SU-DHL-6 (cell line): ENCODE results near the gene INKA2.

ENCODE experiments used
- CTCF ChIP-seq: fragments of 200-600 bp; sonication (generic); IDR thresholded peaks from one replicate; pipeline ENCODE4 v1.5.1; 2017; ENCODE audit warnings: antibody characterized with exemption, mild to moderate bottlenecking, low read length, moderate library complexity; ENCODE audit not compliant: insufficient read depth, poor library complexity, severe bottlenecking
- EZH2phosphoT487 ChIP-seq: fragments of 200-600 bp; sonication (generic), shearing (Covaris generic); conservative IDR thresholded peaks from 2 replicates; pipeline ENCODE4 v1.6.1; 2018; ENCODE audit warnings: mild to moderate bottlenecking, antibody characterized with exemption, low read length, moderate library complexity, mixed read lengths

GRCh38 chr1:111734856-111735255 lies 4.3 kb downstream of the INKA2 start:
- no peak for TF ChIP-seq CTCF
- TF ChIP-seq EZH2phosphoT487, result no peak
